ENCODE measurements around the gene NCMAP. TPM values are rescaled to one million over a fixed set of nuclear protein-coding genes. Genes with fewer than 3 reads are reported as not detected.

Gene NCMAP
- total RNA-seq, 2 donors from 2014 or later, result 9.9 to 12.7 TPM

DNA sequence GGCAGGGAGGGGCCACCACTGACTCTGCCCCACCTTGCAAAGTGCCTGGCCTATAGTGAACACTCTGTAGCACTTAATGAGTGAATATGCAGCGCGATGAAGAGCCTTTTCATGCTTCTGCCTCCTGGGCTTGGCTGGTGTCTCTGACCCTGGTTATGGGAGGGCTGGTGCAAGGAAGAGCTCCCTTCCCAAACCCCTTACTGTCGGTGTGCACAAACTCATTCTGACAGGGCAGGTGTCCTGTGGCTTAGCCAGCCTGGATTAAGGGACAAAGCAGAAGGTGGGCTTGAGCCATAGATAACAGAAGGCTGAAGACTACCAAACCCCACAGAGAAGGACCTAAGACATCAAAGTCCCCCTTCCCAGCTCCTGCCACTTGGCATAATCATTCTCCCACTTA lies 2.0 kb upstream of the NCMAP start:
- TF ChIP-seq, protein P1, sequence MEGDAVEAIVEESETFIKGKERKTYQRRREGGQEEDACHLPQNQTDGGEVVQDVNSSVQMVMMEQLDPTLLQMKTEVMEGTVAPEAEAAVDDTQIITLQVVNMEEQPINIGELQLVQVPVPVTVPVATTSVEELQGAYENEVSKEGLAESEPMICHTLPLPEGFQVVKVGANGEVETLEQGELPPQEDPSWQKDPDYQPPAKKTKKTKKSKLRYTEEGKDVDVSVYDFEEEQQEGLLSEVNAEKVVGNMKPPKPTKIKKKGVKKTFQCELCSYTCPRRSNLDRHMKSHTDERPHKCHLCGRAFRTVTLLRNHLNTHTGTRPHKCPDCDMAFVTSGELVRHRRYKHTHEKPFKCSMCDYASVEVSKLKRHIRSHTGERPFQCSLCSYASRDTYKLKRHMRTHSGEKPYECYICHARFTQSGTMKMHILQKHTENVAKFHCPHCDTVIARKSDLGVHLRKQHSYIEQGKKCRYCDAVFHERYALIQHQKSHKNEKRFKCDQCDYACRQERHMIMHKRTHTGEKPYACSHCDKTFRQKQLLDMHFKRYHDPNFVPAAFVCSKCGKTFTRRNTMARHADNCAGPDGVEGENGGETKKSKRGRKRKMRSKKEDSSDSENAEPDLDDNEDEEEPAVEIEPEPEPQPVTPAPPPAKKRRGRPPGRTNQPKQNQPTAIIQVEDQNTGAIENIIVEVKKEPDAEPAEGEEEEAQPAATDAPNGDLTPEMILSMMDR (IDR thresholded peaks at IDR 0.05), result no peak
- no peak for TF ChIP-seq POLR2A (IDR thresholded peaks at IDR 0.05)
- Histone ChIP-seq H3K4me3 (no peak overlapping the region), H3K9me3 (no peaks in the 10 kb centered on the region), H3K36me3 (replicated peaks in 1 of 2; ENCODE audit: insufficient read depth in 1 of 2, low read depth in 2 of 2) (no peaks in the 10 kb centered on the region), H3K4me1 (peaks cover 48% of the 10 kb centered on the region), H3K27ac (no peak overlapping the region), H3K27me3 (no peaks in the 10 kb centered on the region)
- intact Hi-C loops (cut with DNase I), result loop anchor here (10.0 kb wide), 1 partner anchor 81 kb away; no protein-coding TSS in a partner anchor
- ATAC-seq (no peak), DNase-seq (no peak)
- WGBS, 2 donors, result 88 to 90% methylated on average over 3 of the region's 3 CpGs

DNA sequence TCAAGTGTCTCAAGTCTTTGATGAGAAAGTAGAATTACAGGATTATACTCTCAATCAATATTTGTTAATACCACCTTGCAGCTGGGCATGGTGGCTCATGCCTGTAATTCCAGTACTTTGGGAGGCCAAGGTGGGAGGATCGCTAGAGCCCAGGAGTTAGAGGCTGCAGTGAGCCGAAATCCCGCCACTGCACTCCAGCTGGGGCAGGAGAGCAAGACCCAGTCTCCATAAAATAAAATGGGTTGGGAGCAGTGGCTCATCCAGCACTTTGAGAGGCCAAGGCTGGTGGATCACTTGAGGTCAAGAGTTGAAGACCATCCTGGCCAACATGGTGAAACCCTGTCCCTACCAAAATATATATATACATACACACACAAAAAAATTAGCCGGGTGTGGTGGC lies 1.2 kb upstream of the NCMAP start:
- no peak for DNase-seq
- WGBS, 2 donors, result 93 to 95% methylated on average over 4 of the region's 4 CpGs
- H3K9me3 ChIP-seq, result no peaks in the 10 kb centered on the region
- H3K27me3 ChIP-seq, result no peaks in the 10 kb centered on the region
- no peaks in the 10 kb centered on the region for H3K36me3 ChIP-seq (replicated peaks in 1 of 2; ENCODE audit: insufficient read depth in 1 of 2, low read depth in 2 of 2)
- H3K4me3 ChIP-seq, result no peak overlapping the region
- H3K4me1 ChIP-seq, result peaks cover 55% of the 10 kb centered on the region
- no peak overlapping the region for H3K27ac ChIP-seq
- intact Hi-C loops (cut with DNase I), result loop anchor here (10.0 kb wide), 1 partner anchor 80 kb away; no protein-coding TSS in a partner anchor
- no peak for TF ChIP-seq POLR2A (IDR thresholded peaks at IDR 0.05)
- TF ChIP-seq, protein P1 (IDR thresholded peaks at IDR 0.05), result no peak
- ATAC-seq, result no peak

DNA sequence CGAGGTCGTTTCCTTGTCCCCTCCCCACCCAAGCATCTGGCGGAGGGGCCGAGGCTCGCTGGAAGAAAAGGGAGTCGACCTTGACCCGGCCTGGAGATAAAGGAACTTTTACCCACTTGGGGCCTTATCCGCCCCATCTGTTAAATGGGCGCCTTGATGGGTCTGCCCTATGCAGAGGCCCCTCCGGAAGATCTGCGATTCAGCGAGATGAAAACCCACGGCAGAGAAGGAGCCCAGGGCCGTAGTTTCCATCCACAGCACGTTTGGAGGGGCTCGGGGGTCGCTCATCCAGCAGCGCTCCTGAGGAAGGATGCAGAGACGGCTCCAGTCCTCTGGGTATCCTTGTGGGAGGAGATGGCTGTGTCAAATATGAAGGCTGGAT lies 518 bp downstream of the NCMAP start:
- 29 to 54% methylated on average over 10 to 19 of the region's 19 CpGs for WGBS, 2 donors
- peak overlapping the region; percentile 78 to 88 (median 83) for H3K27ac ChIP-seq
- intact Hi-C loops (cut with DNase I), result loop anchor here (10.0 kb wide), 1 partner anchor 78 kb away; no protein-coding TSS in a partner anchor

DNA sequence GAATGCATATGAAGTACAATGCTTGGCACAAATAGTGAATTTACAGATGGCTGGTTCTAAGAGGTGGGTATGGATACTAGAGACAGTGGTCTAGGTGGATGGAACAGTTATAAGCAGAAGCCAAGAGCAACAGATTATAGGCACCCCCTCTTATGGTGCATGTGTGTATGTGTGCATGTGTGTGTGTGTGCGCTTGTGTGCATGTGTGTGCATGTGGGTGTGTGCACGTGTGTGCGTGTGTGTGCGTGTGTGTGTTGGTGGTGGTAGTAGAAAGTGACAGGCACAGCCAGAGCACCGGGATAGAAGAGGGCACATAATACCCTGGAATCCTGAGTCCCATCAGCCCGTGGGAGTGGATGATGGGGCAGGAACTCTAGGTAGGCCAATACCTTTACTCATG lies 1.3 kb downstream of the NCMAP start:
- TF ChIP-seq POLR2A (IDR thresholded peaks at IDR 0.05), result no peak
- TF ChIP-seq, protein P1 (IDR thresholded peaks at IDR 0.05), result no peak
- peak overlapping the region; percentile 81 to 88 (median 83) for H3K27ac ChIP-seq
- DNase-seq (no peak), ATAC-seq (no peak)
- no peaks in the 10 kb centered on the region for H3K27me3 ChIP-seq
- no peak overlapping the region for H3K4me3 ChIP-seq
- H3K9me3 ChIP-seq, result no peaks in the 10 kb centered on the region
- peaks cover 54% of the 10 kb centered on the region for H3K4me1 ChIP-seq
- intact Hi-C loops (cut with DNase I), result loop anchor here (10.0 kb wide), 1 partner anchor 78 kb away; no protein-coding TSS in a partner anchor
- WGBS, 2 donors, result 81 to 82% methylated on average over 6 of the region's 6 CpGs
- H3K36me3 ChIP-seq (replicated peaks in 1 of 2; ENCODE audit: insufficient read depth in 1 of 2, low read depth in 2 of 2), result no peaks in the 10 kb centered on the region

More for the DNA sequence above, 518 bp downstream of the NCMAP start:
- TF ChIP-seq, protein P1 (IDR thresholded peaks at IDR 0.05), result no peak
- no peak for TF ChIP-seq POLR2A (IDR thresholded peaks at IDR 0.05)
- no peak for DNase-seq
- H3K4me3 ChIP-seq, result peak overlapping the region; percentile 25 to 26
- peaks cover 62% of the 10 kb centered on the region for H3K4me1 ChIP-seq
- no peaks in the 10 kb centered on the region for H3K9me3 ChIP-seq
- H3K27me3 ChIP-seq, result no peaks in the 10 kb centered on the region
- H3K36me3 ChIP-seq (replicated peaks in 1 of 2; ENCODE audit: insufficient read depth in 1 of 2, low read depth in 2 of 2), result no peaks in the 10 kb centered on the region
- no peak for ATAC-seq

DNA sequence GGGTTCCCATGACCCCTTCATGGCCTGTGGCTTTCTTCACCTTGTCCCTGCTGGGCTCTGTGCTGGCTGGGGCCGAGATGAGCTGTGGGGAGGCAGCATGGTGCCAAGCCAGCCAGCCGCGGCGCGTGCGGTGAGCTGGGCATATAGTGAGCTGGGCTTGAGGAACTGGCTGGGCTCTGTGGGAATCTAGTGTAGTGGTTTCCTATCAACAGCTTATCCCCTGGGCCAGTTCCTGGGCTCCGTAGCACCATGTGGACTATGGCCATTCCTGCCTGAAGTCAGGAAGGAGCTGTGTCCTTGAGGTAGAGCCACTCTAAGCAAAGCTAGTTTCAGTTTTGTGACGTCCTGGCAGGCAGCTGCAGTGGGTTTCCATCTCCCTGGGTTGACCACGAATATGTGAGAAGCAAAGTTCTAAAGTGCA lies 1.8 kb downstream of the NCMAP start:
- intact Hi-C loops (cut with DNase I), result loop anchor here (10.0 kb wide), 1 partner anchor 77 kb away; no protein-coding TSS in a partner anchor
- peaks cover 58% of the 10 kb centered on the region for H3K4me1 ChIP-seq

More for the DNA sequence above, 1.8 kb downstream of the NCMAP start:
- H3K4me3 ChIP-seq, result no peak overlapping the region
- no peaks in the 10 kb centered on the region for H3K36me3 ChIP-seq (replicated peaks in 1 of 2; ENCODE audit: insufficient read depth in 1 of 2, low read depth in 2 of 2)
- TF ChIP-seq, protein P1 (IDR thresholded peaks at IDR 0.05), result no peak
- TF ChIP-seq POLR2A (IDR thresholded peaks at IDR 0.05), result peak; percentile 28 to 67 (median 57)
- ATAC-seq (peak; percentile 47), DNase-seq (peak; percentile 62 to 82 (median 82))
- H3K27me3 ChIP-seq, result no peaks in the 10 kb centered on the region
- peak overlapping the region; percentile 81 to 88 (median 83) for H3K27ac ChIP-seq
- no peaks in the 10 kb centered on the region for H3K9me3 ChIP-seq
- WGBS, 2 donors, result 21 to 29% methylated on average over 9 of the region's 9 CpGs
